Neural cell (in vitro differentiated cells): ENCODE data around the gene CCDC174. TPM values are rescaled to one million over a fixed set of nuclear protein-coding genes. Genes with fewer than 3 reads are reported as not detected.
A peak's percentile ranks its signal among the peaks of the same experiment; 100 is the strongest.

Source experiments
- H2AFZ ChIP-seq: fragments of 200-600, 300-800 bp; sonication (generic), shearing (Covaris generic); 2 replicates; pipeline ENCODE4 v1.6.0; 2014; ENCODE audit warnings: low read depth, mild to moderate bottlenecking, antibody characterized with exemption, low read length, moderate library complexity
- H3F3A ChIP-seq: fragments of 200-600 bp; shearing (Covaris generic); 2 replicates; pipeline ENCODE4 v1.6.1; 2016; ENCODE audit warnings: mild to moderate bottlenecking, moderate library complexity, mixed read lengths, antibody characterized with exemption, low read length; ENCODE audit not compliant: insufficient read depth, poor library complexity, severe bottlenecking
- H3K27ac ChIP-seq: fragments of 200-600, 300-800 bp; sonication (generic), shearing (Covaris generic); 2 replicates; pipeline ENCODE4 v1.5.1; 2014; ENCODE audit warnings: mild to moderate bottlenecking, low read length, moderate library complexity
- H3K27me3 ChIP-seq: fragments of 300-800, 200-600 bp; sonication (generic), shearing (Covaris generic); 2 replicates; pipeline ENCODE4 v1.6.0; 2014; ENCODE audit warnings: mild to moderate bottlenecking, low read depth, low read length, moderate library complexity; ENCODE audit not compliant: insufficient read depth
- H3K36me3 ChIP-seq: fragments of 300-800, 200-600 bp; sonication (generic), shearing (Covaris generic); 2 replicates; pipeline ENCODE4 v1.5.1; 2014; ENCODE audit warnings: mild to moderate bottlenecking, antibody characterized with exemption, low read length, moderate library complexity; ENCODE audit not compliant: insufficient read depth
- H3K4me2 ChIP-seq: fragments of 300-800, 200-600 bp; sonication (generic), shearing (Covaris generic); 2 replicates; pipeline ENCODE4 v1.6.0; 2014; ENCODE audit warnings: mild to moderate bottlenecking, low read length
- H3K4me3 ChIP-seq: fragments of 300-800, 200-600 bp; sonication (generic), shearing (Covaris generic); 2 replicates; pipeline ENCODE4 v1.5.1; 2014; ENCODE audit warnings: mild to moderate bottlenecking, low read length, moderate library complexity
- H3K79me2 ChIP-seq: fragments of 200-600 bp; shearing (Covaris generic); replicated peaks from 2 replicates; pipeline ENCODE4 v1.6.0; 2014; ENCODE audit warnings: mild to moderate bottlenecking, low read length, moderate library complexity; ENCODE audit not compliant: insufficient read depth
- H3K9ac ChIP-seq: fragments of 300-800, 200-600 bp; sonication (generic), shearing (Covaris generic); 2 replicates; pipeline ENCODE4 v1.6.1; 2016; ENCODE audit warnings: mild to moderate bottlenecking, low read length, mixed read lengths
- H3K9me2 ChIP-seq: fragments of 200-600 bp; shearing (Covaris generic); 2 replicates; pipeline ENCODE4 v1.6.1; 2016; ENCODE audit warnings: mild to moderate bottlenecking, low read length, mixed read lengths; ENCODE audit not compliant: insufficient read depth
- H3K9me3 ChIP-seq: fragments of 200-600, 300-800 bp; sonication (generic), shearing (Covaris generic); 2 replicates; pipeline ENCODE4 v1.6.1; 2016; ENCODE audit warnings: mild to moderate bottlenecking, mixed run types, low read length, moderate library complexity, mixed read lengths
- H4K20me1 ChIP-seq: fragments of 200-600 bp; shearing (Covaris generic); 2 replicates; pipeline ENCODE4 v1.6.1; 2016; ENCODE audit warnings: mild to moderate bottlenecking, mixed run types; ENCODE audit not compliant: insufficient read depth
- CTCF ChIP-seq: fragments of 450-650 bp; IDR thresholded peaks from 2 replicates; pipeline ENCODE4 v1.5.1; 2014; ENCODE audit warnings: antibody characterized with exemption, mild to moderate bottlenecking, moderate library complexity; ENCODE audit not compliant: poor library complexity, severe bottlenecking
- EP300 ChIP-seq: fragments of 450-650 bp; conservative IDR thresholded peaks from 2 replicates; pipeline ENCODE4 v1.6.1; 2014; ENCODE audit warnings: antibody characterized with exemption, mild to moderate bottlenecking, moderate library complexity; ENCODE audit not compliant: poor library complexity, severe bottlenecking
- EZH2 ChIP-seq: fragments of 200-600, 300-800 bp; shearing (Covaris generic), sonication (generic); IDR thresholded peaks from 2 replicates; pipeline ENCODE4 v1.6.1; 2014; ENCODE audit warnings: antibody characterized with exemption, low read length, borderline replicate concordance, mild to moderate bottlenecking; ENCODE audit not compliant: insufficient read depth, poor library complexity, severe bottlenecking
- MXI1 ChIP-seq: fragments of 450-650 bp; conservative IDR thresholded peaks from 2 replicates; pipeline ENCODE4 v1.6.1; 2014; ENCODE audit warnings: antibody characterized with exemption, mild to moderate bottlenecking; ENCODE audit not compliant: poor library complexity, severe bottlenecking
- POLR2AphosphoS5 ChIP-seq: IDR thresholded peaks from 2 replicates; pipeline ENCODE4 v1.6.1; 2012
- RAD21 ChIP-seq: fragments of 450-650 bp; conservative IDR thresholded peaks from 2 replicates; pipeline ENCODE4 v1.6.1; 2014; ENCODE audit warnings: antibody characterized with exemption, mild to moderate bottlenecking, moderate library complexity
- REST ChIP-seq: IDR thresholded peaks from 2 replicates; pipeline ENCODE4 v1.6.1; 2012; ENCODE audit warnings: borderline replicate concordance
- SMC3 ChIP-seq: fragments of 450-650 bp; conservative IDR thresholded peaks from 2 replicates; pipeline ENCODE4 v1.6.1; 2014; ENCODE audit warnings: antibody characterized with exemption, mild to moderate bottlenecking, moderate library complexity; ENCODE audit not compliant: poor library complexity
- TAF1 ChIP-seq: IDR thresholded peaks from 2 replicates; pipeline ENCODE4 v1.6.1; 2012; ENCODE audit warnings: low read depth
- polyA plus RNA-seq: library from polyadenylated mRNA; depleted of rRNA; stranded (reverse); fragments of >200 nt; gene quantifications from 2 replicates; pipeline ENCODE4 v1.2.3, GENCODE V29; 2014

The CCDC174 gene
- polyA plus RNA-seq, 1 donor from 2014 or later: 18.0 TPM

GRCh38 chr3:14633417-14633816, 18.1 kb upstream of the CCDC174 start:
- Histone ChIP-seq H3K9me3 (no peaks in the 10 kb centered on the region), H3K27ac (no peak overlapping the region), H3F3A (no peaks in the 10 kb centered on the region), H3K4me2 (no peak overlapping the region), H3K9me2 (no peaks in the 10 kb centered on the region), H4K20me1 (no peaks in the 10 kb centered on the region), H3K79me2 (no peaks in the 10 kb centered on the region), H3K4me3 (no peak overlapping the region), H3K36me3 (no peaks in the 10 kb centered on the region), H2AFZ (no peak overlapping the region), H3K27me3 (no peaks in the 10 kb centered on the region), H3K9ac (no peak overlapping the region)
- TF ChIP-seq MXI1 (no peak), EP300 (no peak), TAF1 (no peak), RAD21 (no peak), REST (no peak), CTCF (no peak), POLR2AphosphoS5 (no peak), SMC3 (no peak), EZH2 (no peak)

- Histone ChIP-seq H2AFZ (no peak overlapping the region), H4K20me1 (no peaks in the 10 kb centered on the region), H3K27ac (no peak overlapping the region), H3K79me2 (no peaks in the 10 kb centered on the region), H3K9ac (no peak overlapping the region), H3K9me2 (no peaks in the 10 kb centered on the region), H3K4me2 (no peak overlapping the region), H3F3A (no peaks in the 10 kb centered on the region), H3K36me3 (no peaks in the 10 kb centered on the region), H3K27me3 (no peaks in the 10 kb centered on the region), H3K4me3 (no peak overlapping the region), H3K9me3 (no peaks in the 10 kb centered on the region)
- TF ChIP-seq CTCF: peak; percentile 45
- no peak for TF ChIP-seq POLR2AphosphoS5
- peak; percentile 21 for TF ChIP-seq SMC3
These were observed 17.6 kb upstream of the CCDC174 start for GRCh38 chr3:14633819-14634424.
